Suprapubic skin (tissue), 3 donors: ENCODE data around the gene TTYH1.

Experiments used
- POLR2A ChIP-seq, 2 donors: fragments of 450-650 bp; IDR thresholded peaks; one replicate each; pipeline ENCODE4 v1.6.1; 2017; ENCODE audit warnings: antibody characterized with exemption in 2 of 2, mild to moderate bottlenecking in 2 of 2, moderate library complexity in 2 of 2
- TF ChIP-seq, protein P1 (sequence below), 2 donors: fragments of 200-600 bp in 1 of 2; fragments of 450-650 bp in 1 of 2; sonication (generic) in 1 of 2; IDR thresholded peaks; one replicate each; pipeline ENCODE4 v1.5.1; 2016 to 2019; ENCODE audit warnings: antibody characterized with exemption in 2 of 2, mild to moderate bottlenecking in 1 of 2, moderate library complexity in 1 of 2

DNA sequence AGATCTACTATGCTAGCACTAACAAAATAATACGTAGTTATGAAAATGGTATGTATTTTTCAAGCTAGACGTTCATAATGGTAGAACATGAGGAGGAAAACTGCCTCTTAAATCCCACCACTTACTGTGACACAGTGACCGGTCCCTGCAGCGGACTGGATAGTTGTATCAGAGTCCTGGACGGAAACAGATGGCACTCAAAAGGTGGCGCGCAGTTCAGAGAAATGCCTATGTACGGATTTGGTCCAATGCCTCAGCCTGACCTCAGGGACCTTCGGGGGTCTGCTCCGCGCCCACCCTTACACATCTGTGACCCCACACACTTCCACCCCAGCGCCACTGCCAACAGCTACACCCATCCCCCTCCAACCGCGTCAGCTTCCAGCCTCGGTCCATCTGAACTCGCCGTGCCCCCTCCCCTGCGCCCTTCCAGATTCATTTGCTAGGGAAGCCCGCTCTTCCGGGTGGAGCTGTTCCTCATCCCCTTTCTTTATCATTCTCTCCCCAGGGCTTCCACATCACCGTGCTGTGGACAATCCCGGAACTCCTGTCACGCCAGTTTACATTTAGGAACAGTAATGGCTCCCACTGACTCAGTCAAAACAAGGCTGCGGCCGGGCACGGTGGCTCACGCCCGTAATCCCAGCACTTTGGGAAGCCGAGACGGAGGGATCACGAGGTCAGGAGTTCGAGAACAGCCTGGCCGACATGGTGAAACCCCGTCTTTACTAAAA is 32.9 kb downstream of the TTYH1 start:
- TF ChIP-seq POLR2A (IDR thresholded peaks at IDR 0.05) = no peak
- TF ChIP-seq, protein P1, sequence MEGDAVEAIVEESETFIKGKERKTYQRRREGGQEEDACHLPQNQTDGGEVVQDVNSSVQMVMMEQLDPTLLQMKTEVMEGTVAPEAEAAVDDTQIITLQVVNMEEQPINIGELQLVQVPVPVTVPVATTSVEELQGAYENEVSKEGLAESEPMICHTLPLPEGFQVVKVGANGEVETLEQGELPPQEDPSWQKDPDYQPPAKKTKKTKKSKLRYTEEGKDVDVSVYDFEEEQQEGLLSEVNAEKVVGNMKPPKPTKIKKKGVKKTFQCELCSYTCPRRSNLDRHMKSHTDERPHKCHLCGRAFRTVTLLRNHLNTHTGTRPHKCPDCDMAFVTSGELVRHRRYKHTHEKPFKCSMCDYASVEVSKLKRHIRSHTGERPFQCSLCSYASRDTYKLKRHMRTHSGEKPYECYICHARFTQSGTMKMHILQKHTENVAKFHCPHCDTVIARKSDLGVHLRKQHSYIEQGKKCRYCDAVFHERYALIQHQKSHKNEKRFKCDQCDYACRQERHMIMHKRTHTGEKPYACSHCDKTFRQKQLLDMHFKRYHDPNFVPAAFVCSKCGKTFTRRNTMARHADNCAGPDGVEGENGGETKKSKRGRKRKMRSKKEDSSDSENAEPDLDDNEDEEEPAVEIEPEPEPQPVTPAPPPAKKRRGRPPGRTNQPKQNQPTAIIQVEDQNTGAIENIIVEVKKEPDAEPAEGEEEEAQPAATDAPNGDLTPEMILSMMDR (IDR thresholded peaks at IDR 0.05) = no peak
